GM18519 (cell line): ENCODE data around the gene GADD45GIP1.
A peak's percentile ranks its signal among the peaks of the same experiment; 100 is the strongest.
"Not testable (repeated sequence)": the region's sequence is repeated elsewhere in the genome, so short reads cannot be mapped to it uniquely, and the experiment has no call there.

Experiments used
- ATAC-seq: cut with Tn5 transposase; IDR thresholded peaks from one replicate; pipeline ENCODE4 v1.9.1; 2021; ENCODE audit warnings: mild to moderate bottlenecking, moderate library complexity; ENCODE audit not compliant: unreplicated experiment, low FRiP score

GADD45GIP1 gene

GRCh38 chr19:12965017-12965811, 8.2 kb upstream of the GADD45GIP1 start:
- ATAC-seq = no peak

GRCh38 chr19:12959481-12959880, 2.5 kb upstream of the GADD45GIP1 start:
- no peak for ATAC-seq

DNA sequence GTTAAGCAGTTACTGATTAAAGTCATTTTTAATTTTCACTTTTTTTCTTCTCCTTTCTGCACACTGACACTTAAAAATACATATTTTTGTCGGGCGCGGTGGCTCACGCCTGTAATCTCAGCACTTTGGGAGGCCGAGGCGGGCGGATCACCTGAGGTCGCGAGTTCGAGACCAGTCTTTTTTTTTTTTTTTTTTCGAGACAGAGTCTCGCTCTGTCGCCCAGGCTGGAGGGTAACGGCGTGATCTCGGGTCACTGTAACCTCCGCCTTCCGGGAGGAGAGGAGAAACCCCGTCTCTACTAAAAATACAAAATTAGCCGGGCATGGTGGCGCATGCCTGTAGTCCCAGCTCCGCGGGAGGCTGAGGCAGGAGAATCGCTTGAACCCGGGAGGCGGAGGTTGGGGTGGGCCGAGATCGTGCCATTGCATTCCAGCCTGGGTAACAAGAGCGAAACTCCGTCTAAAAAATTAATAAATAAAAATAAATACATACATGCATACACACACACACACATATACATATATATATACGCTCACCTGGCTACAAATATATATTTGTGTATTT, 448 bp upstream of the GADD45GIP1 start:
- ATAC-seq = not testable (repeated sequence)

DNA sequence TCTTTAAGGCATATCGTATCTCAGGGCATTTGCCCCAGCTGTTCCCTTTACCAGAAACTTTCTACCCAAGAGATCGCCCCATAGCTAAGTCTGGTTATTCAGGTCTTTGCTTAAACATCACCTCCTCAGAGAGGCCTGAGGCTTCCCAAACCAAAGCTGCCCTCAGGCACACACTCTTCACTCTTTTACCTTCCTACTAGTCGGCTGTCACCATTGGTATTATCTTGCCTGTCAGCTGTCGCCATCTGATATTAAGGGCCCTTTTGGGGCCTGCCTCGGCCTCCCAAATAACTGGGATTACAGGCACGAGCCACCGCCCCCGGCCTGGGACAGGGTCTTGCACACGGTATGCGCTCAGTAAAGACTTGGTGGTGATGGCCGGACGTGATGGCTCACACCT, 1.0 kb downstream of the GADD45GIP1 start:
- ATAC-seq = no peak

DNA sequence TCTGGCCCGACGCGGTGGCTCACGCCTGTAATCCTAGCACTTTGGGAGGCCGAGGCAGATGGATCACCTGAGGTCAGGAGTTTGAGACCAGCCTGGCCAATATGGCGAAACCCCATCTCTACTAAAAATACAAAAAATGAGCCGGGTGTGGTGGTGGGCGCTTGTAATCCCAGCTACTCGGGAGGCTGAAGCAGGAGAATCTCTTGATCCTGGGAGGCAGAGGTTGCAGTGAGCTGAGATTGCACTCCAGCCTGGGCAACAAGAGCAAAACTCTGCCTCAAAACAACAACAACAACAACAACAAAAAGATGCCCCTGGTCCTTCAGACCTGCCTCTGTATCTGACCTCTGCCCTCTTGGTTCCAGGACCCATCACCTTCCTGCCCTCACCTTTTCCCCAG, 1.4 kb downstream of the GADD45GIP1 start:
- not testable (repeated sequence) for ATAC-seq

GRCh38 chr19:12954612-12954962, 2.4 kb downstream of the GADD45GIP1 start:
- ATAC-seq = no peak

DNA sequence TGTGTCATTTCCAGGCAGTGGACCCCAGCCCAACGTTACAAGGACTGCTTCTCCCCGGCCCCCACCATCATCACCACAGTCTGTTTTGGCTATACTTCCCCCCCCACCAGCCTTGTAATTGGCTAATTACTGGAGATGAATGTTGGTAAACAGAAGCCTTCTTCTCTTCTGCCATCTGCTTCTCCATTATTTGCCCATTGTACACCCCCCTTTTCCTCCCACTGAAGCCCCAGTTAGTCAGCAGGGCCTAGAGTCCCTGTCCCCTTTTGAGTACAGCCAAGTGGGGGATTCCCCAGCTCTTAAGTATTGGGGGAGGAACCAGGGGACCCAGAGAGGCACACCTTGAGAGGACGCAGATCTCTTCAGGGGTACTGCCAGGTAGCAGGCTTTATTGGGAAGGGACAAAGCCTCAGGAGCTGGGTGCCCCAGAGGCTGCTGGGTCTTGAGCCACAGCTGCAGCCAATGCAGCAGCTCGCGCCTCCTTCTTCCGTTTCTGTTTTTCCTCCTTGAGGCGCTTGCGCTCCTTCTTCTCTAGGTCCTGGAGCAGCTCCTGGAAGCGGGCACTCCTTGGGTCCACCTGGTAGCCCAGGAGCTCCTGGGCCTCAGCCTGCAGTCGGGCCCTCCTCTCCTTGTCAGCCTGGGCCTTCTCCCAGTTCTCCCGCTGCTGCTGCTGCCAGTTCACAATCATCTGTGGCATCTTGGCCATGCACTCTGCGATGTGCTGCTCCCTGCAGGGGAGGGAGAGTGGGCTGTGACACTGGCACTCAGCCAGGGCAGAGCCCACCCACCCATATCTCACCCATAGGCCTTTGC, 3.0 kb downstream of the GADD45GIP1 start:
- no peak for ATAC-seq

DNA sequence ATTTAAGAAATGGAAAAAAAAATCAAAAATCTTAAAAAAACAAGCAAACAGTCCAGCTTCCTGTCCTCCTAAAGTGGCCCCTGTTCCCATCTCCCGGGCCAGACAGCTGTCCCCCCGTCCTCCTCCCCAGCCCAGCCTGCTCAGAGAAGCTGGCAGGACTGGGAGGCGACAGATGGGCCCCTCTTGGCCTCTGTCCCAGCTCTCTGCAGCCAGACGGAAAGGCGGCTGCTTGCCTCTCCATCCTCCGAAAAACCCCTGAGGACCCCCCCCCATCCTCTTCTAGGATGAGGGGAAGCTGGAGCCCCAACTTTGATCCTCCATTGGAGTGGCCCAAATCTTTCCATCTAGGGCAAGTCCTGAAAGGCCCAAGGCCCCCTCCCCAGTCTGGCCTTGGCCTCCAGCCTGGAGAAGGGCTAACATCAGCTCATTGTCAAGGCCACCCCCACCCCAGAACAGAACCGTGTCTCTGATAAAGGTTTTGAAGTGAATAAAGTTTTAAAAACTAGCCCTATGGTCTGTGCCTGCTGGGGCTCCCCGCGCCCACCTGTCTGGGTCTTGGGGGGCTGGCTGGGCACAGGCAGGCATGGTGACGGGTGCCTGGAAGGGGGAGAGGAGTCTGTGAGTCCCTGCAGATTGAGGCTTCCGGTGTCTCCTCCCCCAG, 3.8 kb downstream of the GADD45GIP1 start:
- ATAC-seq = no peak

DNA sequence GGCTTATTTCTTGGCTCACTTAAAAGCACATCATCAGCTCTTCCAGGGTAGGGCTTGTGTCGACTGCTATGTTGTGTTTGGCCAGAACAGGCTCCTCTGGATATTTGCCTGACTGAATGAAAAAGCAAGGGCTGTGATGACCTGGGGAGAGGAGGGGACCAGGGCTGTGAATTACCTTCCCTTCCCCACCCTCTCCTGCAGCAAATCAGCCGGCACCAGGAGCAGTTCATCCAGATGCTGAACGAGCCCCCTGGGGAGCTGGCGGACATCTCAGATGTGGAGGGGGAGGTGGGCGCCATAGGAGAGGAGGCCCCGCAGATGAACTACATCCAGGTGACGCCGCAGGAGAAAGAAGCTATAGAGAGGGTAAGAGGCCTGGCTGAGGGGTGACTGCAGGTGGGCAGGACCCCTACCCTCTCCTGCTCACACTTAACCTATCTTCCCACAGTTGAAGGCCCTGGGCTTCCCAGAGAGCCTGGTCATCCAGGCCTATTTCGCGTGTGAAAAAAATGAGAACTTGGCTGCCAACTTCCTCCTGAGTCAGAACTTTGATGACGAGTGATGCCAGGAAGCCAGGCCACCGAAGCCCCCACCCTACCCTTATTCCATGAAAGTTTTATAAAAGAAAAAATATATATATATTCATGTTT, 4.4 kb downstream of the GADD45GIP1 start:
- no peak for ATAC-seq

DNA sequence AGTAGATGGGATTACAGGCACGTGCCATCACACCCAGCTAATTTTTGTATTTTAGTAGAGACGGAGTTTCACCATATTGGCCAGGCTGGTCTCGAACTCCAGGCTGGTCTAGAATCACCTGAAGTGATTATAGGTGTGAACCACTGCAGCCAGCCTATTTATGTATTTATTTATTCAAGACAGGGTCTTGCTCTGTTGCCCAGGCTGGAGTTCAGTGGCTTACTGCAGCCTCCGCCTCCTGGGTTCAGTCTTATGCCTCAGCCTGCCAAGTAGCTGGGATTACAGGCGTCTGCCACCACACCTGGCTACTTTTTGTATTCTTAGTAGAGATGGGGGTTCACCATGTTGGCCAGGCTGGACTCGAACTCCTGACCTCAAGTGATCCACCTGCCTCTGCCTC, 5.0 kb downstream of the GADD45GIP1 start:
- ATAC-seq = not testable (repeated sequence)

- ATAC-seq = no peak
Measured at GRCh38 chr19:12949363-12950283, 7.4 kb downstream of the GADD45GIP1 start.

DNA sequence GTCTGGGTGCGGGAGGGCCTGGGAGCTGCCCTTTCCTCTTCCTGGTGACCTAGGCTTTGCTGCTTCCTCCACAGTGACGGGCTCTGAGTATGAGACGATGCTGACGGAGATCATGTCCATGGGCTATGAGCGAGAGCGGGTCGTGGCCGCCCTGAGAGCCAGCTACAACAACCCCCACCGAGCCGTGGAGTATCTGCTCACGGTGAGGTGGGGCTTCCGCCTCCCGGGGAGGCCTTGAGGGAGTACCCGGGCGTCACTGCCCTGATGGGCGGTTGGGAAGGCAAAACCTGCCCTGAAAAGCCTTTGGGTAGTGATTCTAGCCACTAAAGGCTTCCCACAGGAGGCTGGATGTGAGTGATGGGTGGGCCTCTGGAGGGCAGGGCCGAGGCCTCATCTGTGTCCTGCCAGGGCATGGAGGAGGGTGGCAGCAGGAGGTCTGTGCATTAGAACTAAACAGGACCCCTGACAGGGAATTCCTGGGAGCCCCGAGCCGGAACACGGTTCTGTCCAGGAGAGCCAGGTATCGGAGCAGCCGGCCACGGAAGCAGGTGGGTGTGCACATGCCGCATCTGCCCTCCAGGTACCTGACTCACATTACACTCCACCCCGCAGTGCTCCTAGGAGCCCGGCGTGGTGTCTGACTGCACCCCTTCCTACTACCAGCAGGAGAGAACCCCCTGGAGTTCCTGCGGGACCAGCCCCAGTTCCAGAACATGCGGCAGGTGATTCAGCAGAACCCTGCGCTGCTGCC, 8.2 kb downstream of the GADD45GIP1 start:
- ATAC-seq = no peak

GRCh38 chr19:12947702-12948611, 9.1 kb downstream of the GADD45GIP1 start:
- ATAC-seq = no peak

- ATAC-seq = no peak
Measured at GRCh38 chr19:12946731-12947496, 10.1 kb downstream of the GADD45GIP1 start.

DNA sequence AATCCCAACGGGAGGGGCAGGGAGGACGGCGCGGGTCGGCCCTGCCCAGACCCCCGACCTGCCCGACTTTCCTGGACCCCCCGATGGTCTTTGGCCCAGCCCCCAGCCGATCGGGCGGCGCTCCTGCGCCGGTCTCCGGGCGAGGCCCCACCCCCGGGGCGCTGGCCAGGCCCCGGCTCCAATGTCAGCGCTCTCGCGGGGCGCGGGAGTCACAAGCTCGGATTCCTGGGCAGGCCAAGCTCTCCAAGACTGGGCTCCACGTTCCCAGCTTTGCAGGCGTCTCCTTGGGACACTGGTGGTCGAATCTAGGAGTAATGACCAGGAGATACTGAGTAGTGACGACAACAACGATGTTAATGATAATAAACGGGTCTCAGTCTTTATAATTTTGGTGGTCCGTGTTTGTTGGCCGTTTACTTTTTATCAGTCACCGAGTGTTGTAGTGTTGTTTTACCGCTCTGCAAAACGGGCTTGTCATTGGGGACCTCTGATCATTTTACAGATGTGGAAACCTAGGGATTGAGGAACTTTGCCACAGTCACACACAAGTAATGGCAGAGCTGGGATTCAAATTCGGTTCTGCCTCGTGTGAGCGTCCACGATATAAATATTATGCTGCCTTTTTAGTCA, 10.8 kb downstream of the GADD45GIP1 start:
- no peak for ATAC-seq

- ATAC-seq = peak; percentile 73
Measured at GRCh38 chr19:12945479-12946091, 11.4 kb downstream of the GADD45GIP1 start, which contains the start of gene RAD23A. Gene RAD23A, plus strand, starts transcription at chr19:12945862. Its CDS starts 87 bp downstream, at chr19:12945949.
